Gastroesophageal sphincter (tissue), 3 donors: ENCODE results near the gene HUNK.

Experiments
- CTCF ChIP-seq, 4 experiments: fragments of 200-600 bp in 2 of 4; fragments of 450-650 bp in 2 of 4; sonication (generic) in 1 of 4; IDR thresholded peaks; one replicate each; pipeline ENCODE4 v1.5.1; 2017 to 2019; ENCODE audit warnings: antibody characterized with exemption in 4 of 4, mild to moderate bottlenecking in 2 of 4, moderate library complexity in 2 of 4
- EP300 ChIP-seq: sonication (generic); formaldehyde crosslinking; IDR thresholded peaks from one replicate; pipeline ENCODE4 v1.6.1; 2017; ENCODE audit warnings: antibody characterized with exemption, mild to moderate bottlenecking
- POLR2A ChIP-seq, 2 donors: fragments of 450-650 bp; IDR thresholded peaks; one replicate each; pipeline ENCODE4 v1.6.1; 2017; ENCODE audit warnings: antibody characterized with exemption in 2 of 2, mild to moderate bottlenecking in 2 of 2, moderate library complexity in 1 of 2
- POLR2AphosphoS5 ChIP-seq: sonication (generic); formaldehyde crosslinking; IDR thresholded peaks from one replicate; pipeline ENCODE4 v1.6.1; 2017; ENCODE audit warnings: antibody characterized with exemption

- no peak for TF ChIP-seq CTCF (IDR thresholded peaks at IDR 0.05)
- TF ChIP-seq EP300 = no peak
- no peak for TF ChIP-seq POLR2A (IDR thresholded peaks at IDR 0.05)
- TF ChIP-seq POLR2AphosphoS5 = no peak
These were observed 136.4 kb downstream of the HUNK start for GRCh38 chr21:32009263-32009662.
